ENCODE results near the gene NCLN.

DNA sequence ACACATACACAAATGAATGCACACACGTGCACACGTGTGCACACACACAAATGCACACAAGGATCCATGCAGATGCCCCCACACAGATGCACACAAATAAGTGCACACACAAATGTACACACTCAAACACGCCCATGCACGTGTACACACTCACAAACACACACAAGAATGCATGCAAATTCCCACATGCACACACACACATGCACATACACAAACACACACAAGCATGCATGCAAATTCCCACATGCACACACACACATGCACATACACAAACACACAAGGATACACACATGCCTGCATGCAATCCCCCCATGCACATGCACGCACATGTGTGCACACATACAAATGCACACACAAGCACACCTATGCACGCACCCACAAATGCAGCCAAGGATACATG lies 36.6 kb upstream of the NCLN start:
- TF ChIP-seq YY1 (IDR thresholded peaks at IDR 0.05; ENCODE audit: low read depth): no peak
- no peak for TF ChIP-seq RAD21 (IDR thresholded peaks at IDR 0.05; ENCODE audit: low read depth)
- no peak for TF ChIP-seq FOXM1 (IDR thresholded peaks at IDR 0.05; ENCODE audit: borderline replicate concordance, low read depth)
- no peak for TF ChIP-seq EGR1 (IDR thresholded peaks at IDR 0.05)
- no peak for TF ChIP-seq CREB1 (IDR thresholded peaks at IDR 0.05; ENCODE audit: low read depth)
- TF ChIP-seq, protein P1, sequence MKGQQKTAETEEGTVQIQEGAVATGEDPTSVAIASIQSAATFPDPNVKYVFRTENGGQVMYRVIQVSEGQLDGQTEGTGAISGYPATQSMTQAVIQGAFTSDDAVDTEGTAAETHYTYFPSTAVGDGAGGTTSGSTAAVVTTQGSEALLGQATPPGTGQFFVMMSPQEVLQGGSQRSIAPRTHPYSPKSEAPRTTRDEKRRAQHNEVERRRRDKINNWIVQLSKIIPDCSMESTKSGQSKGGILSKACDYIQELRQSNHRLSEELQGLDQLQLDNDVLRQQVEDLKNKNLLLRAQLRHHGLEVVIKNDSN (IDR thresholded peaks at IDR 0.05): no peak

All from Ishikawa (cell line).